Mononuclear cell (primary cell): ENCODE results near the gene PICK1. TPM values are rescaled to one million over a fixed set of nuclear protein-coding genes. Genes with fewer than 3 reads are reported as not detected.

ENCODE experiments used
- H3K27me3 ChIP-seq: 2 replicates; pipeline ENCODE4 v1.6.0; 2011; ENCODE audit warnings: low read length, control low read depth; ENCODE audit not compliant: insufficient read depth
- H3K4me1 ChIP-seq: 2 replicates; pipeline ENCODE4 v1.5.1; 2011; ENCODE audit warnings: mild to moderate bottlenecking, low read length, control low read depth; ENCODE audit not compliant: insufficient read depth
- H3K4me3 ChIP-seq: 2 replicates; pipeline ENCODE4 v1.5.1; 2011; ENCODE audit warnings: mild to moderate bottlenecking, low read length, moderate library complexity
- H3K9me3 ChIP-seq: 2 replicates; pipeline ENCODE4 v1.5.1; 2011; ENCODE audit warnings: low read depth, mild to moderate bottlenecking, control low read depth, low read length
- total RNA-seq: library from RNA; depleted of rRNA; stranded (reverse); fragments of >200 nt; gene quantifications from one replicate; pipeline ENCODE4 v1.2.3, GENCODE V29; 2012

PICK1 gene
- total RNA-seq, 1 donor = 10.6 TPM

GRCh38 chr22:38038426-38038825 lies 18.8 kb upstream of the PICK1 start:
- Histone ChIP-seq H3K4me3 (no peak overlapping the region), H3K27me3 (no peaks in the 10 kb centered on the region), H3K9me3 (no peaks in the 10 kb centered on the region), H3K4me1 (peaks cover 31% of the 10 kb centered on the region)

GRCh38 chr22:38038890-38039812 lies 18.1 kb upstream of the PICK1 start:
- H3K27me3 ChIP-seq = no peaks in the 10 kb centered on the region
- H3K9me3 ChIP-seq = no peaks in the 10 kb centered on the region
- H3K4me1 ChIP-seq = peaks cover 24% of the 10 kb centered on the region
- H3K4me3 ChIP-seq = no peak overlapping the region

DNA sequence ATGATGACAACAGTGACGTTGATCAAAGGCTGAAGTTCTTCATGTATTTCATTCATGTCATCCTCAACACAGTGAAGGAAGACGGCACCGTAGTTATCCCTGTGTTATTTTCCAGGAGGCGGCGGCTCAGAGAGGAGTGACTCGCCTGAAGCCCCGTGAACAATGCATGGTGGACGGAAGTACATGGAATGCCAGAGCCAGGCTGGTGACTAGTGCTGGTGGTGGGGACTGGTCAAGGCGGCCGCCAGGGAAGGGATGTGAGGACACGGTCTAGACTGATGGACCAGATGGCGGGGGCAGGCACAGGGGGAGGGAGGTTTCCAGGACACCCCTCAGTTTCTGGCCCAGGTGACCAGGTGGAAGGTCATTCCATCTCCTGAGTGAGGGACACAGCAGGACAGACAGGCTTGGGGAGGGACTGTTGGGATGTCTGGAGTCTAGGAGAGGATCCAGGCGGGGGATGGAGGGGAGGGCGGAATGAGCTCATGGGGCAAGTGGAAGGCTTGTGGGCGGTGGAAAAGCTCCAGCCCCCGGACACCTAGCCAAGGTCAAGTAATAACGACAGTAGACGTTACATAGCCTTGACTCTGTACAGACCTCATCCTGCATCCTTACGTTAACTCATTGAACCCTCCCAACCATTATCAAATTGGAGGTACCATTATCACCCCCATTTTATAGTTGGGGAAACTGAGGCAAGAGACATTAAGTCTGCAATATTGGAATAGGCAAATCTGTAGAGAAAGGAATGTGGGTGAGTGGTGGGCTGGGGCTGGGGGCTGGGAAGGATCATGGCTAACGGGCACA lies 16.0 kb upstream of the PICK1 start:
- Histone ChIP-seq H3K4me1 (peaks cover 20% of the 10 kb centered on the region), H3K27me3 (no peaks in the 10 kb centered on the region), H3K4me3 (no peak overlapping the region), H3K9me3 (no peaks in the 10 kb centered on the region)

DNA sequence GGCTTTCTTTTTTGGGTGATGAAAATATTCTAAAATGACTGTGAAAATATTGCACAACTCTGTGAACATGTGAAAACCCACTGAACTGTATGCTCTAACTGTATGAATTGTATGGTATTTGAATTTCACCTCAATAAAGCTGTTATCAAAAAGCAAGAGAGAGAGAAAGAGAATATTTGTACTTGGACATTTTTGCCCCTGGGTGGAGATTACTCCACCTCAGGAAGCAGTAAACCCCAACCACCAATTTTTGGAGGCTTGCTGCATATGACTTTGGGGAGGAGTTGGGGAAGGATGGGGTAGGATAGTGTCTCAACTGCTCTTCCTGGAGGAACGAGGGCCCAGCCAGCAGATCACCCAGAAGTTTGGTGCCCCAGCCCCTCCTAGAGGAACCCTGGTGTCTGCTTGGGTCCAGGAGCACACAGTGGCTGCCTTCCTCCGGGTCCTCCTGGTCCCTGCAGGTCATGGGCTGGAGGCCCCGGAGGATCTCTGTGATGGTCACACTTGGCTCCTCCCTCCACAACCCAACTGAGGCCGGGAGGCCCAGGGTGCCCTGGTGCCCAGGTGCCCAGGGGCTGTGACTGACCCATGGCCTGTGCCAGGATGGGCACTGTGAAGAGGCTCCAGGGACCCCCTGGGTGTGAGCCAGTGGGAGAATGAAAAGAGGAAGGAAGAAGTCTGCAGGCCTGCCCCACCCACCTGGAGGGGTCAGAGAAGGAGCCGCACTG lies 15.3 kb upstream of the PICK1 start:
- Histone ChIP-seq H3K4me1 (peaks cover 20% of the 10 kb centered on the region), H3K9me3 (no peaks in the 10 kb centered on the region), H3K27me3 (no peaks in the 10 kb centered on the region), H3K4me3 (no peak overlapping the region)

- Histone ChIP-seq H3K27me3 (no peaks in the 10 kb centered on the region), H3K4me3 (no peak overlapping the region), H3K9me3 (no peaks in the 10 kb centered on the region), H3K4me1 (peaks cover 20% of the 10 kb centered on the region)
Observed at GRCh38 chr22:38042488-38042790, 14.8 kb upstream of the PICK1 start.

GRCh38 chr22:38043151-38044039 lies 13.8 kb upstream of the PICK1 start:
- no peak overlapping the region for H3K4me3 ChIP-seq
- no peaks in the 10 kb centered on the region for H3K9me3 ChIP-seq
- H3K4me1 ChIP-seq = peaks cover 20% of the 10 kb centered on the region
- no peaks in the 10 kb centered on the region for H3K27me3 ChIP-seq

DNA sequence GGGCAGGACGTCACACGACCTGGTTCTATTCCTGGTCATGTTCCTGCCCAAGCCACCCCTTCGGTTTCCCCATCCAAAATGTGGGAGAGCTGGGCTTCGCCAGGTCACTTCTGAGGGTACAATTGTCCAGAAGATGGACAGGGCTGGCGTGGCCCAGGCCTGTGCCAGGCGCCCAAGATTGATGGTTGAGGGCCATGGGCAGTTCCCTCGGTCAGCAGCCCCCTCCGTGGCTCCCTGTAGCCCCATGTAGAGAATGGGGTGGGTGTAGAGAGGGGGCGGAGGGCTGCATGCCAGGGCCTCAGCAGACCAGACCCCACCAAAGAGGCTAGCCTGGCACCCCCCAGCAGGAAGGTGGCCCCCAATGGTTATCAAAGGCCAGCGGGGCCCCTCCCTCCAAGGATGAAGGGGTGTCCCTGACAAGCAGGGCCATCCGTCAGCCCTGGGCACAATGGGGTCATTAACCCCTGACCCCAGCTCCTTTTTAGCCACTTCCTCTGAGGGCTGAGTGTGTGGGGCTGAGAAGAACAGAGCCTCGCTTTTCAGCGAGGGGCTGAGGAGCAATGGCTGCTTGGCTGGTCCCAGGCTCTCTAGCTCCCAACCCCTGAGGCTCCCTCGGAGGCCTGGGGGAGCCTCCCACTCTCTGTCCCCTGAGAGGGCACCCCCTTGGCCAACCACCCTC lies 11.0 kb upstream of the PICK1 start:
- Histone ChIP-seq H3K9me3 (no peaks in the 10 kb centered on the region), H3K4me1 (peaks cover 20% of the 10 kb centered on the region), H3K4me3 (no peak overlapping the region), H3K27me3 (no peaks in the 10 kb centered on the region)

- Histone ChIP-seq H3K4me1 (no peaks in the 10 kb centered on the region), H3K27me3 (no peaks in the 10 kb centered on the region), H3K9me3 (no peaks in the 10 kb centered on the region), H3K4me3 (no peak overlapping the region)
Observed at GRCh38 chr22:38049812-38050619, 7.2 kb upstream of the PICK1 start.

DNA sequence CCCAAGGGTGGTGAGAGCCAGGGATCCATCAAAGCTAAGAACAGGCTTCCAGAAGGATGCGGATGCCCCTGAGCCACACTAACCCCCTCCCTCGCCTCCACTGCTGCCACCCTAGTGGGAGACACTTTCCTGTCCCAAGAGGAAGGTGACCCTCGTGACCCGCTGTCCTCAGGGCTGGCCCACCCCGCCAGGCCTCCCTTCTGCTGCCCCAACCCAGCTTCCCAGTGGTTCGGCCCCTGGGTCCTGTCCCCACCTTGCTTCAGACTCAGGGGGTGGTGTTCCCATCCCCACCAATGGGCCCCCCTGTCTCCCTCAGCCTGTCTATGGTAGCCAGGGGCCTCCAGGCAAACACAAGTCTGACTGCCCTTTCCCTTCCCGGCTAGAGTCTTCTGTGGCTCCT lies 6.5 kb upstream of the PICK1 start:
- Histone ChIP-seq H3K4me1 (no peaks in the 10 kb centered on the region), H3K27me3 (no peaks in the 10 kb centered on the region), H3K9me3 (no peaks in the 10 kb centered on the region), H3K4me3 (no peak overlapping the region)

DNA sequence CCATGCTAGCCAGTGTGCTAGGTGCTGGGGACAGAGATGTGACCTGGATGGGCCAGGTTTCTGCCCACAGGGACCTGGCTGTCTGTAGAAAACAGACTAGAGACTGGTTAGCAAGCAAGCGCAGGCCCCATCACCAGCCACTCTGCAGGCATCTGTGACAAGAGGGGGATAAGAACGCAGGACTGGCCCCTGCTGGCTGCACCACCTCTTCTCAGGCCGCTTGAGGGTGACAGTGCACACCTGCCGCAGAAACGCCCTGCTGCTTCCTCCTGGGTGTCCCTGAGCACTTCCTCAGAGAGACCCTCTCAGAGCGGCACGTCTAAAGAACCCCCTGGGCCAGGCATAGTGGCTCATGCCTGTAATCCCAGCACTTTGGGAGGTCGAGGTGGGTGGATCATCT lies 5.9 kb upstream of the PICK1 start:
- Histone ChIP-seq H3K4me1 (peaks cover 1% of the 10 kb centered on the region), H3K4me3 (no peak overlapping the region), H3K27me3 (no peaks in the 10 kb centered on the region), H3K9me3 (no peaks in the 10 kb centered on the region)

DNA sequence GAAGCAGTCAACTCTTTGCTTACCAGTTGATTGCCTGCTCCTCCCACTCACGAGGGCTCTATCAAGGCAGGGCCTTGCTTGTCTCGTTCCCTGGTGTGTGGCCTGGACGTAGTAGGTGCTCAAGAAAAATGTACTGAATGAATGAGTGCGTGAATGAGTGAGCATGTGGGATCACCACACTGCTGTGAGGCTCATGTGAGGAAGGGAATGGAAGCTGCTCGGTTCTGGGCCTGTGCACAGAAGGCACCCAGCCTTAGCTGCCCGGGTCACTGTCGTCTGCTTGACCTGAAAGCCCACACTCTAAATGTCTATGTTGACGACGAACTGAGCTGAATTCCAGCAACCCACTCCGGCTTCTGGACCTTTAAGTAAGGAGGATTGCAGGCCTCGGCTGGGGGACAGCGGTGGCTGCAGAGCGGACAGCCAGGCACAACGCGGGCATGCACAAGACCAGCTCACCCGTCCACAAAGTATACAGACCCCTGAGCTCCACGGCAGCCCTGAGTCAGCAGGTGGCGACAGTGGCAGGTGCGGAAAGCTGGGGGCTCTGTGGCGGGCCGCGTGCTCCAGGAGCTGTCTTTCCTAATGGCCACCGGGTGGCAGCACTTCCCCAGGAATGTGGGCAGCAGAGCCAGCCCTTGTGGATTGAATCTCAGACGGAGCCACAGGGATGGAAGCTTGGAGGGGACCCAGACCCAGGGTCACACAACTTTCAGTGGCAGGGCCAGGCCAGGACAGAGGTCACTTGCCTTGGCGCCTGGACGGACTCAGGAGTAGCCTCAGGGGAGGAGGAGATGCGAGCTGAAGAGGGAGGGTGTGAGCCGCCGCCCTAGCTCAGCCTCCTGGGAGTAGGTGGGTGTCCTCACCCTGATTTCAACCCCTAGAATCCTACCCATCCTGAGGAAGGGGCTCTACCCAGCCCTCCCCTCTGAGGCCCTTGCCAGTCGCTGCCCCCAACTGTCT lies 5.0 kb upstream of the PICK1 start:
- Histone ChIP-seq H3K9me3 (no peaks in the 10 kb centered on the region), H3K4me1 (peaks cover 7% of the 10 kb centered on the region), H3K4me3 (no peak overlapping the region), H3K27me3 (no peaks in the 10 kb centered on the region)

DNA sequence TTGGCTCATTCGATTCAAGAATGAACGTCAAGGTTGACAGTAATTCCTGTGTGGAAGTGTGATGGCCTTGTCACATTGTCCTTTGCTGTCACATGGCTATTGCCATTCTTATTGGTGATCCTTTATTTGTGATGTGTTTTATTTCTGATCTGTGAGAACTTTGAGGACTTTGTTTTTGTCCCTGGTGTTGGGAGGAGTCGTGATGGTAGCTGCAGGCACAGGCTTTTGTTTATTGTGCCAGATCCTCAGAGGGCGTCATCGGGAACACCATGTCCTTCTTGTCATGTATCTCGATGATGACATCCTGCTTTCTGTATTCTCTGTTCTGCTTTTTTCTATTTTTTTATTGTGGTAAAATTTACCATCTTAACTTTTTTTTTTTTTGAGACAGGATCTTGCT lies 5.6 kb downstream of the PICK1 start:
- Histone ChIP-seq H3K27me3 (no peaks in the 10 kb centered on the region), H3K9me3 (no peaks in the 10 kb centered on the region), H3K4me3 (no peak overlapping the region), H3K4me1 (peaks cover 9% of the 10 kb centered on the region)
